Activated naive CD4-positive, alpha-beta T cell treated with anti-CD3 and anti-CD28 coated beads, Interleukin-2, amount 50 U/mL, for 24 hours (primary cell): ENCODE results near the gene MIB1.
"Not testable (repeated sequence)": the region's sequence is repeated elsewhere in the genome, so short reads cannot be mapped to it uniquely, and the experiment has no call there.

Source experiments
- H3K27ac Mint-ChIP-seq: one replicate; pipeline ENCODE4 v1.8.0; 2021; ENCODE audit warnings: mild to moderate bottlenecking, mixed read lengths
- H3K27me3 Mint-ChIP-seq: one replicate; pipeline ENCODE4 v1.8.0; 2021; ENCODE audit warnings: mixed read lengths
- H3K36me3 Mint-ChIP-seq: one replicate; pipeline ENCODE4 v1.8.0; 2021; ENCODE audit warnings: mixed read lengths
- H3K4me1 Mint-ChIP-seq: one replicate; pipeline ENCODE4 v1.8.0; 2021; ENCODE audit warnings: mixed read lengths
- H3K4me3 Mint-ChIP-seq: one replicate; pipeline ENCODE4 v1.8.0; 2021; ENCODE audit warnings: mild to moderate bottlenecking, mixed read lengths
- H3K9me3 Mint-ChIP-seq: one replicate; pipeline ENCODE4 v1.8.0; 2021; ENCODE audit warnings: mixed read lengths

MIB1 gene

DNA sequence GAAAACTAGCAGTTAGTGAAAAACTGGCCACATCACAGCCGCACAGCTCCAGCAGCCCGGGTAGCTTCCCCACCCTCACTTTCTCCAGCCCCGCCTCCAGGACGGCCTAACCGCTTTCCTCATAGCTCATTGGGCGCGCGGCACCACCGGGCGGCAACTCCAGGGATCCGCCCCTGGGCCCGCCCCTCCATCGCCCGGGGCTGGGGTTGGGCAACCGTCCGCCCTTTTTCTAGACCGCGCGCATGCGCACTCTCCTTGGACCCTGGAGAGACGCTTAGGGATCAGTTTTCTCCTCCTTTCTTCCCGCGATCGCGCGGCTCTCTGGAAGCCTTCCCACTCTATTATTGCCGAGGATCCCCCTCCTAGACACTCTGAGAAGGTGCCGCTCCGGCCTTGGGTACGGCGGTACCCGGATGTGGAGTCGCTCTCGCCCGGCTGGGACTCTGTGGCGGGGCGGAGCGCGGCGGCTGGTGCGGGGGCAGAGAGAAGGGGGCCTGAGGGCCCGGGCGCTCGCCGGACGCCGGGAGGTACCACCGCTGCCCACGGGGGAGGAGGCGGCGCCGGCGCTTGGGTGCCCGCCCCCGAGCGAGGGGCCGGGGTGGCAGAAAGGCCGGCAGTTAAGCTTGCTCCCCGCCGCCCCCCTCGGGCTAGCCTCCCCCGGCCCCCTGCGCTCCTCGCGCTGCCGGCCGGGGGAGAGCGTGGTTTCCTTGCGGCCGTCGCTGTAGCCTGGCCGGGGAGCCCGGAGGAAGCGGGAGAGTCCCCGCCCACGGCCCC lies at the start of gene MIB1:
MIB1 (plus strand) TSS at position 255 of the 774 bp plus-strand sequence. CDS start 792 bp downstream, outside the sequence.
- peaks cover 39% of the 10 kb centered on the region for H3K4me1 Mint-ChIP-seq

DNA sequence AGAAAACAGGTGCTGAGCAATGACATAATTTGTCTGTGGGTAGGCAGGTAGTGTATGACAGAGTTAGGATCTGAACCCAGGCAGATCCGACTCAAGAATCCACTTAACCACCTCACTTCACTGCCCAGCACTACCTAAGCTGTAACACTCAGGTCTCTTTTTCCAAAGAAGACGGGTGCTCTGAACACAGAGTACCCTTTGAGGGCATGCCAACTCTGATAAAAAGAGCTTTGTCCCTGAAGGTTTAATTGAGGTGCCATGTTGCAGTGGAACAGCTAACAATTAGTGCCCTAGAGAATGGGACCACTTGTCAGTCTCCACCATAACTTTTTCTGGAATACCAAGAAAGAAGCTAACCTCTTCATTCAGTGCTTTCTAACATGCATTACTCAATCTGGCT lies 47.3 kb upstream of the MIB1 start:
- peaks cover 31% of the 10 kb centered on the region for H3K36me3 Mint-ChIP-seq
- H3K27ac Mint-ChIP-seq: no peak overlapping the region
- H3K9me3 Mint-ChIP-seq: peaks cover 4% of the 10 kb centered on the region
- H3K4me1 Mint-ChIP-seq: peaks cover 9% of the 10 kb centered on the region
- H3K4me3 Mint-ChIP-seq: no peak overlapping the region
- H3K27me3 Mint-ChIP-seq: no peaks in the 10 kb centered on the region

More for the DNA sequence above, at the start of gene MIB1:
- no peaks in the 10 kb centered on the region for H3K27me3 Mint-ChIP-seq
- peaks cover 2% of the 10 kb centered on the region for H3K36me3 Mint-ChIP-seq
- H3K9me3 Mint-ChIP-seq: no peaks in the 10 kb centered on the region
- peak within 1 kb of the TSS; percentile 97 for H3K4me3 Mint-ChIP-seq
- peak within 1 kb of the TSS; percentile 98 for H3K27ac Mint-ChIP-seq

DNA sequence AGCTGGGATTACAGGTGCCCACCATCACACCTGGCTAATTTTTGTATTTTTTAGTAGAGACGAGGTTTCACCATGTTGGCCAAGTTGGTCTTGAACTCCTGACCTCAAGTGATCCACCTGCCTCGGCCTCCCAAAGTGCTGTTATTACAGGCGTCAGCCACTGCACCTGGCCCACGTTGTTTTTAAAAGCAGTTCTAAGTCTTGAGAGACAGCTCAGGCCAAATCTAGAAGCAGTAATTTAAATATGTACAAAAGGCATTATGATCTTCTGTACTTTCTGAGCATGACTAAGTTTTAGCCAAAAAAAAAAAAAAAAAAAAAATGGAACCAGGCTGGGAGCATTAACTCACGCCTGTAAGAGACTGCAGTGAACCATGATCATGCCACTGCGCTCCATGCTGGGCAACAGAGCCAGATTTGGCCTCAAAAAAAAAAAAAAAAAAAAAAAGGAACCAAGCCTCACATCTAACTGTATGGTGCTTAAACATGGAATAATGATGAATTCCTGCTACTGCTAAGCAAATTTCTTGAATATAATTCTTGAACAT lies 40.0 kb upstream of the MIB1 start:
- Mint-ChIP-seq H3K9me3 (no peaks in the 10 kb centered on the region), H3K4me3 (no peak overlapping the region), H3K4me1 (peaks cover 20% of the 10 kb centered on the region), H3K27me3 (no peaks in the 10 kb centered on the region), H3K27ac (no peak overlapping the region), H3K36me3 (peaks cover 4% of the 10 kb centered on the region)

DNA sequence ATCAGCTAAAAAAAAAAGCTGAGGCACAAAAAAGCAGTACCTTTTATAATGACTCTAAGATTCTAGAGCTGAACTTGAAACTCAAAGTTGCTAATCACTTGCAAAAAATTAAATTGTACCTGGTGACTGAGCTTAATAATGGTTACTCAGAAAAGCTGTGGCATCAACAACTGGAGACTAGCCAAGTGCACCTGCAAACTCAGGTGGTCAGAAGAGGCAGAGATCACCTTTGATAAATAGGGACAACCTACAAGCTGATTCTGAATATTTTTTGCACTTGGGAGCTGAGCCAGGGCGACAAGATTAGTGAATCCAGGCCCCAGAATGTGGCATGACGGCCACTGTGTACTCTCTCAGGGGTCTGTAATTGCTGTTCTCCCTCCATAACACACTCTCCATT lies 39.0 kb upstream of the MIB1 start:
- Mint-ChIP-seq H3K36me3 (peaks cover 2% of the 10 kb centered on the region), H3K27me3 (no peaks in the 10 kb centered on the region), H3K9me3 (no peaks in the 10 kb centered on the region), H3K27ac (no peak overlapping the region), H3K4me1 (peaks cover 21% of the 10 kb centered on the region), H3K4me3 (no peak overlapping the region)

DNA sequence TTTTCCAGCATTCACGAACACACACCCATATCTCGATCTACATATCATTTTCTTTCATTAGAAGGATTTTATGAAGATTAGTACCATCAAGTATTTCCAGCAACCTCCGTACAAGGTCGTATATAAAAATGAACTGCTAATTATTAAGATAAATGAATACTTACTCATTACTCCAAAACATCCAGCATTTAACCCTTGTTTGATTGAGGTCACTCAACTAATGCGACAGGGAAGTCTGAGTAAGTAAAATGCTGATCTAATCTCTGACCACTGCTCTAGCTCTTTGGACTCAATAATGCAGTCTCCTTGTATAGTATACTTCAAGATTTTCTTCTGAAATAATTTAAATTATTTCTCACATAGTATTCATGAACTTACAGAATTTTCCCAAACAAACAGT lies 38.0 kb upstream of the MIB1 start:
- Mint-ChIP-seq H3K27me3 (no peaks in the 10 kb centered on the region), H3K9me3 (no peaks in the 10 kb centered on the region), H3K36me3 (peaks cover 2% of the 10 kb centered on the region), H3K4me3 (peak overlapping the region; percentile 93), H3K4me1 (peaks cover 21% of the 10 kb centered on the region), H3K27ac (no peak overlapping the region)

DNA sequence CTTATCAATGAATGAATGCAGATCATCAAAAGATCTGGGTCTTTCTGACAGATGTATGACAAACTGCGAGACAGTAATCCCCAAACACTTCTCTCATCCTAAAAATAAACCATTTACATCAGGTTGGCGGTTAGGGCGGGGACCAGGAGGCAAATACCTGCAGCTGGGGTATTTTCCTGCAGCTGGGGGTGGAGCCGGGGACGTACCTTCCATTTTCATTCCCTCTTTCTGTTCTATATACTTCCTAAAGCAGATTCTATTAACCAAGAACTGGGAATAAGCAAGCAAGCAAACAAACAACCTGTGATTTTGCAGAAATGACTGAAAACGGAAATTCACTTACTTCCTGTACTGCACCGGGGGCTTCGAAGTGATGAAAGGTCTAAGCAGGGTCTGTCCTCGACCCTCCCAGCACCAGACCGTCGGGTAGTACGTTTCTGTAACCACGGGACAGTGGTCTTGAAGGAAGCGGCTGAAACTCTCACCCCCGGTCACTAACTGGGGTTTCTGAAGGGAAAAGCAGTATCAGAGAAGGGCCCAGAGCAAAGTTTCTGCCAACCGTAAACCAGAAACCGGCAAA lies 37.3 kb upstream of the MIB1 start:
- Mint-ChIP-seq H3K27me3 (no peaks in the 10 kb centered on the region), H3K27ac (peak overlapping the region; percentile 86), H3K36me3 (peaks cover 2% of the 10 kb centered on the region), H3K4me3 (peak overlapping the region; percentile 93), H3K4me1 (peaks cover 21% of the 10 kb centered on the region), H3K9me3 (no peaks in the 10 kb centered on the region)

DNA sequence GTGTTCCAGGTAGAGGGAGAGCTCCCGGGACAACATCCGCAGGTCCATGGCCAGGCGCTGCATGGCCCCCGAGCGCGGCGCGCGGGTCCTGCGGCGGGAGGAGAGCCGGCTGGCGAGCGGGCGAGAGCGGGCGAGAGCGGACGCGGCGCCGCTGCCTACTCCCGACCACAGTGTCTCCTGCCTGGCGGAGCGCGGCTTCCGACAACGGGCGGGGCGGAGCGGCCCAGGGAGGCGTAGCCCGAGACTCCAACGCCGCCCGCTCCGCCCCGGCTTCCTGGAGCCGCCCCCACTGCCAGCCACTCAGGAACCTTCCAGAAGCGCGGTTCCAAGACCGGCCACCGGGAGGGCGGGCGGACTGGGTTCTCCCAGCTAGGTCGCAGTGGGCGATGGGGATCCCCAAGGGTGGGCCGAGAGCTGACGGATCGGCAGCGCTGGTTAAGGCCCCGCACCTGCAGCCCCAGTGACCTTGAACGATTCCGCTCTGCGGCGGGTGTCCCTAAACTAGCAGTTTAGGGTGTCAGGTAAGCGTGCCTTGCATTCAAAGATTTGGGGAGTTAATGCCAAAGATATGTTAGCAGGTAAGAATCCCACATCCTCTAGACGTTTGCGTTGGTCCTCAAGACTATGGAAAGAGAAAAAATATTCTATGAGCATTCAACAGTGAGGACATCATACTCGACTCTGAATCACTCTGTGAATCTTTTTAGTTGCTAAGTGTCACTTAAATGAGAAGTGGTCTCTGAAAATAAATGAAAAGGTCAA lies 35.8 kb upstream of the MIB1 start, which contains the start of gene ABHD3:
ABHD3 (minus strand) TSS at position 172 of the 762 bp plus-strand sequence; CDS start at position 63, 109 bp downstream.
- H3K36me3 Mint-ChIP-seq: peaks cover 2% of the 10 kb centered on the region
- H3K9me3 Mint-ChIP-seq: no peaks in the 10 kb centered on the region
- no peaks in the 10 kb centered on the region for H3K27me3 Mint-ChIP-seq
- H3K27ac Mint-ChIP-seq: peak within 1 kb of the TSS; percentile 86
- H3K4me3 Mint-ChIP-seq: peak within 1 kb of the TSS; percentile 93
- H3K4me1 Mint-ChIP-seq: peaks cover 26% of the 10 kb centered on the region

DNA sequence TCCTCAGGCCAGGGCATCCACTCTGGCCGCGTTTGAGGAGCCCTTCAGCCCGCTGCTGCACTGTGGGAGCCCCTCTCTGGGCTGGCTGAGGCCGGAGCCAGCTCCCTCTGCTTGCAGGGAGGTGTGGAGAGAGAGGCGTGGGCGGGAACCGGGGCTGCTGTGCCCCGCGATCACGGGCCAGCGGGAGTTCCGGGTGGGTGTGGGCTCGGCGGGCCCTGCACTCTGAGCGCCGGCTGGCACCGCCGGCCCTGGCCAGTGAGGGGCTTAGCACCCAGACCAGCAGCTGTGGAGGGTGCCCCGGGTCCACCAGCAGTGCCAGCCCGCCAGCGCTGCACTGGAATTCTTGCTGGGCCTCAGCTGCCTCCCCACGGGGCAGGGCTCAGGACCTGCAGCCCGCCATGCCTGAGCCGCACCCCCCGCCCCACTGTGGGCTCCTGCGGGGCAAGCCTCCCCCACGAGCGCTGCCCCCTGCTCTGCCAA lies 34.2 kb upstream of the MIB1 start:
- peaks cover 2% of the 10 kb centered on the region for H3K36me3 Mint-ChIP-seq
- H3K4me1 Mint-ChIP-seq: peaks cover 26% of the 10 kb centered on the region

DNA sequence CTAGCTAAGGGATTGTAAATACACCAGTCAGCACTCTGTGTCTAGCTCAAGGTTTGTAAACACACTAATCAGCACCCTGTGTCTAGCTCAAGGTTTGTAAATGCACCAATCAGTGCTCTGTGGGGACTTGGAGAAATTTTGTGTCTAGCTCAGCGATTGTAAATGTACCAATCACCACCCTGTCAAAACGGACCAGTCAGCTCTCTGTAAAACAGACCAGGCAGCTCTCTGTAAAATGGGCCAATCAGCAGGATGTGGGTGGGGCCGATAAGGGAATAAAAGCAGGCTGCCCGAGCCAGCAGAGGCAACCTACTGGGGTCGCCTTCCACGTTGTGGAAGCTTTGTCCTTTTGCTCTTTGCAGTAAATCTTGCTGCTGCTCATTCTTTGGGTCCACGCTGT lies 33.5 kb upstream of the MIB1 start:
- H3K4me3 Mint-ChIP-seq, H3K9me3 Mint-ChIP-seq, H3K27me3 Mint-ChIP-seq, H3K36me3 Mint-ChIP-seq, H3K27ac Mint-ChIP-seq: not testable (repeated sequence)
- peaks cover 26% of the 10 kb centered on the region for H3K4me1 Mint-ChIP-seq

More for the DNA sequence above, 34.2 kb upstream of the MIB1 start:
- H3K9me3 Mint-ChIP-seq: no peaks in the 10 kb centered on the region
- no peak overlapping the region for H3K4me3 Mint-ChIP-seq
- H3K27ac Mint-ChIP-seq: no peak overlapping the region
- no peaks in the 10 kb centered on the region for H3K27me3 Mint-ChIP-seq

DNA sequence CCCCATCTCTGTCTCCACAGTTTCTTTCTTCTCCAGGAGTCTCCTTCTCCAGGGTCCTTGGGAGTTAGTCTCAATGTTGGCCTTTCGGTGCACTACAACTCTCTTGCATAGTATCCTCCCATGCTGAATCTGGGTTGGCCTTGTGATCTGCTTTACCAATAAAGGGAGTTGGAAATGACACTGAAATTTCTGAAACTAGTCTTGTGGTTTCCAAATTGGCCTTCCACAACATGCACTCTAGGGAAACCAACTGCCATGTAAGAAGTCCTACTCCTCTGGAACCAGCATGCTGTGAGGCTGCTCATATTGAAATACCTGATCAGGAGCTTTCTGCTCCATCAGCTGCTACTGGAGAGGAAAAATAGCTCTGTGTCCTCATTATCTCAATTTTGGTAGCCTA lies 26.1 kb upstream of the MIB1 start:
- peaks cover 2% of the 10 kb centered on the region for H3K4me1 Mint-ChIP-seq
- H3K9me3 Mint-ChIP-seq: peaks cover 12% of the 10 kb centered on the region
- no peaks in the 10 kb centered on the region for H3K27me3 Mint-ChIP-seq
- no peak overlapping the region for H3K4me3 Mint-ChIP-seq
- H3K36me3 Mint-ChIP-seq: peaks cover 8% of the 10 kb centered on the region
- no peak overlapping the region for H3K27ac Mint-ChIP-seq

DNA sequence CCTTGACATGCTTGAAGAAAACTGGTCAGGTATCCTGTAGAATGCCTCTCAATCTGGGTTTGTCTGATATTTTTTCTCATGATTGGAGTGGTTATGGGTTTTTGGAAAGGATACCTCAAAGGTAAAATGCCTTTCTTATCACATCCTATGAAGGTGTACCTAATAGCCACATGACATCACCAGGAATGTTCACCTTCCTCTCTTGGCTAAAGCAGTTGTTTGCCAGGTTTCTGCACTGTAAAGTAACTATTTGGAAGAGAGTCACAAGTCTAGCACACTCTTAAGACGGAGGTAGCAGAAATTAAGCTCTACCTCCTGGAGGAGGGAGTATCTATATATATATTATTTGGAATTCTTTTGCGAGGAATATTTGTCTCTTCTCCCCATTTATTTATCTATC lies 17.9 kb upstream of the MIB1 start:
- no peak overlapping the region for H3K4me3 Mint-ChIP-seq
- peaks cover 3% of the 10 kb centered on the region for H3K9me3 Mint-ChIP-seq
- no peak overlapping the region for H3K27ac Mint-ChIP-seq
- no peaks in the 10 kb centered on the region for H3K27me3 Mint-ChIP-seq
- no peaks in the 10 kb centered on the region for H3K4me1 Mint-ChIP-seq
- H3K36me3 Mint-ChIP-seq: peaks cover 5% of the 10 kb centered on the region

DNA sequence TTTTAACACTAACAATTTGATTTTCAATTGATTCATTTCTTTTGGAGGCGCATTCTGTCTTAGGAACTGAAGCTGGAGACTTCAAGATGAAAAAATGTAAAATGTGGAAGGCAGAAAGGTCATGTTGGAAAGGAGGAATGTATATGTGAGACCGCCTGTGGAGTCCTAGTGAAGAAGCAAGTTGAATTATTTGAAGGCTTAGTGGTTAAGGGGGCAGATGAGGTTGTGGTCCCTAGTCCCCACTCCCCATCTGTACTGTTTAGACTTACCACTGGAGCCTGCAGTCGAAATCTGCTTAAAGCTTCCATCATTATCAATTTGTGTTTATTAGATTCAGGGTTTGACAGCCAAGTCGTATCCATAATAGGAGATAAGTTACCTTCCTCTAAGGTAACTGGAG lies 15.4 kb upstream of the MIB1 start:
- no peaks in the 10 kb centered on the region for H3K27me3 Mint-ChIP-seq
- no peak overlapping the region for H3K4me3 Mint-ChIP-seq
- H3K27ac Mint-ChIP-seq: no peak overlapping the region
- no peaks in the 10 kb centered on the region for H3K4me1 Mint-ChIP-seq
- H3K36me3 Mint-ChIP-seq: peaks cover 4% of the 10 kb centered on the region
- H3K9me3 Mint-ChIP-seq: no peaks in the 10 kb centered on the region

DNA sequence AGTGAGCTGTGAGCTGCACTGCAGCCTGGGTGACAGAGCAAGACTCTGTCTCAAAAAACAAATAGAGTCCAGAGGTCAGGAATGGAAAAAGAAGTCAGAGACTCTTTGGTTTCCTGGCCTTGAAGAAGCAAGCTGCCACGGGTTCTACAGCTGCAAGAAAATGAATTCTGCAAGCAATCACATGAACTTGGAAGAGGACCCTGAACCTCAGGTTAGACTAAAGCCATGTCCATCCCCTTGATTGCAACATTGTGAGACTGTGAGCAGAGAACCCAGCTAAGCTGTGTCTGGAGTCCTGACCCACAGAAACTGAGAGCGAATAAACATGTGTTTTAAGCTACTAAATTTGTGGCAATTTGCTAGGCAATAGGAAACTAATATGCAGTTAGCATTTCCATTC lies 12.9 kb upstream of the MIB1 start:
- H3K27me3 Mint-ChIP-seq: no peaks in the 10 kb centered on the region
- no peak overlapping the region for H3K27ac Mint-ChIP-seq
- no peak overlapping the region for H3K4me3 Mint-ChIP-seq
- H3K9me3 Mint-ChIP-seq: no peaks in the 10 kb centered on the region
- H3K4me1 Mint-ChIP-seq: no peaks in the 10 kb centered on the region
- H3K36me3 Mint-ChIP-seq: peaks cover 2% of the 10 kb centered on the region

DNA sequence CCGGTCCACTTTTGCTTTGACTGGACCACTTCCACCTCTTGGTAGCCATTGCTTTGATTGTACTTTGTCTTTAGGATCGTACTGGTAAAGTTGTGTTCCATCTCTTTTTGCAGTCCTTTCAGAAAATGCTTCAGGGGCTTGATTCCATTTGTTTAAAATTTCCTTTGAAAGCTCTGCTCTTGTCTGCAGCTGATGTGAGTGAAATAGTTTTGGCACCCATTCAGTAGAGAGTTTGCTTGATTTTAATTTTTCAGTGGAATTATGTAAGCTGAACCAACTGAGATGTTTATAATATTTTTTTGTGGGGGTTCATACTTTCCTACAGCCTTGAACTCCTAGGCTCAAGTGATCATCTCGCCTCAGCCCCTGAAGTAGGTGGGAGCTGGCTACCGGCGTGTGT lies 7.6 kb upstream of the MIB1 start:
- Mint-ChIP-seq H3K27me3 (no peaks in the 10 kb centered on the region), H3K4me3 (no peak overlapping the region), H3K4me1 (no peaks in the 10 kb centered on the region), H3K36me3 (peaks cover 4% of the 10 kb centered on the region), H3K9me3 (no peaks in the 10 kb centered on the region), H3K27ac (no peak overlapping the region)

DNA sequence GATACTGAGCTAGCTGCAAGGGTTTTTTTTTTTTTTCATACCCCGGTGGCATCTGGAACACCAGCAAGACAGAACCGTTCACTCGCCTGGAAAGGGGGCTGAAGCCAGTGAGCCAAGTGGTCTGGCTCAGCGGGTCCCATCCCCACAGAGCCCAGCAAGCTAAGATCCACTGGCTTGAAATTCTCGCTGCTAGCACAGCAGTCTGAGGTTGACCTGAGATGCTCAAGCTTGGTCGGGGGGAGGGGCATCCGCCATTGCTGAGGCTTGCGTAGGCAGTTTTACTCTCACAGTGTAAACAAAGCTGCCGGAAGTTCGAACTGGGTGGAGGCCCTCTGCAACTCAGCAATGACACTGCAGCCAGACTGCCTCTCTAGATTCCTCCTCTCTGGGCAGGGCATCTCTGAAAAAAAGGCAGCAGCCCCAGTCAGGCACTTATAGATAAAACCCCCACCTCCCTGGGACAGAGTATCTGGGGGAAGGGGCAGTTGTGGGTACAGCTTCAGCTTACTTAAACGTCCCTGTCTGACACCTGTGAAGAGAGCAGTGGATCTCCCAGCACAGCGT lies 5.1 kb upstream of the MIB1 start:
- Mint-ChIP-seq H3K4me1 (peaks cover 8% of the 10 kb centered on the region), H3K4me3 (no peak overlapping the region), H3K36me3 (peaks cover 2% of the 10 kb centered on the region), H3K27ac (peak overlapping the region; percentile 17), H3K9me3 (no peaks in the 10 kb centered on the region), H3K27me3 (no peaks in the 10 kb centered on the region)
